NCI-H524 (cell line): ENCODE measurements around the gene DDTL.

Source experiments
- DNase-seq, 2 experiments: peaks; one replicate each; lab custom pipeline; 2025; lab: John Stamatoyannopoulos, UW

Gene DDTL

GRCh38 chr22:24006207-24006913, 39.7 kb downstream of the DDTL start:
- no peak for DNase-seq

DNA sequence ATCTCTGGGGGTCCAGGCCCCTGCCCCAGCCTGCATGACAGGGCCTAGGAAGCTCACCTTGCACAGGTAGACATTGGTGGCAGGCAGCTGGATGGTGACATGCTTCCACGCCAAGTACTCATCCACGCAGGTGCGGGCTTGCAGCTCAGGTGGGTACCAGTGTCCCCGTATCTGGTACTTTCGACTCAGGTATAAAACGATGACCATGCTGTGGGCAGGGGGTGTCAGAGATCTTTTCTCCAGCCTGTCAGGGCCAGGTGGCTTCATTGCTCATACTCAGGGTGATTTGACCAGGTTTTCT, 40.2 kb downstream of the DDTL start:
- no peak for DNase-seq

- no peak for DNase-seq
Observed at GRCh38 chr22:24007253-24008021, 40.7 kb downstream of the DDTL start.

DNA sequence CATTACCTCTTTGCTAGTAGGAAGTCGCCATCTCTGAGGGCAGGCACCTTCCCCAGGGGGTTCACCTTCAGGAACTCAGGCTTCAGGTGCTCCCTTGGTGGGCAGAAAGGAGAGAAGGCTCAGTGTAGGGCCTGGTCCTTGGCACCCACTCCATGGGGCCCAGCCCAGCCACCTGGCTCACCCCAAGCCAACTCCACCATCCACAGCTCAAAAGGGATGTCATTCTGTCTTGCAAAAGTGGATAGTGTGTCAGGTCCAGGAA, 41.3 kb downstream of the DDTL start:
- DNase-seq: no peak

DNA sequence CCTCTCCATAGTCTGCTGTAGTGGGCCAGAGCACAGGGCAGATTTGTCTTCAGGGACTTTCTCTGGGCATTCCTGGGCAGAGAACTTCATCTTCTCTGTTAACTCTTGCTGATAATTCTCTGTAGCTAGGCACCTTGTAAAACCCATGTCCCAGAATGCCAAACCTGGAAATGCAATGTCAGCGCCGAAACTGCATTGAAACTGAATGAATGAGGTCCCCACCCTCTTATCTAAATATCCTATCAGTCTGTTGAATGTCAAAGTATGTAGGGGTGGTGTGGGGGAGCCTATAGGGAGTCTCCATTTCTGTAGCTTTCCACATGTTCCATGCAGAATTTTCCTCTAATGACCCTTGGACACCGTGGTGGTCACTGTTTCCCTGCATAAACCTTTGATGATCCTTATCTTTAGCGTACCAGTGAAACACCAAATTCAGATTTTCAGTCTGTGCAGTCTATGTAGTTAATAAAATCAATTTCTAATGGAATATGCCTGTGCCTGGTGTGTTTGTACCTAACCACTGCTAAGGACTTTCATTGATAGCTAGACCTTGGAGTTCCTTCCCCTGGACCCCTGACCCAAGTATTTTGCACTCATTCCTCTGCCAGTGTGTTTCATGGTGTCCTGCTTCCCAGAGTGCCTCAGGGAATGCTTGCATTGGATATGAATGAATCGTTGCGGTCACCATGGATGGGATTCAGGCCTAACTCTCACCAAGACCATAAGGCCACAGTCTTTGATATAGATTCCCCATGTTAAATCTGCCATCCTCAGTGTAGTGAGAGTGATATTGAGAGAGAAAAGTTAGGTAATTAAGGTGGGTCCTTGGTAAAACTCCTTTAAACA, 41.9 kb downstream of the DDTL start:
- no peak for DNase-seq

GRCh38 chr22:24009227-24010017, 42.7 kb downstream of the DDTL start:
- DNase-seq: no peak

- DNase-seq: no peak
Observed at GRCh38 chr22:24010018-24010391, 43.3 kb downstream of the DDTL start.

- peak in 1 of 2 experiments; percentile 62 for DNase-seq
Observed at GRCh38 chr22:24011735-24012068, 45.0 kb downstream of the DDTL start.

DNA sequence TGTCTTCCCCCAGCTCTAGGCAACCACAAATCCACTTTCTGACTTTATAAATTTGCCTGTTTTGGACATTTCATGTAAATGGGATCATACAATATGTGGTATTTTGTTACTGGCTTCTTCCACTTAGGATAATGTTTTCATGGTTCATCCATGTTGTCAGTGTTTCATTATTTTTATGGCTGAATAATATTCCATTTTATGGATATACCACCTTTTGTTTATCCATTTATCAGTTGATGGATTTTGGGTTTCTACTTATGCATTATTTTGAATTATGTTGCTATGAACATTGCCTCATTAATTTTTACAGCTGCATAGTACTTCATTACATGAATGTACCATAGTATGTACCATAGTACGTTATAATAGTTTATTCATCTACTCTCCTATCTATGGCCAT, 49.5 kb downstream of the DDTL start:
- DNase-seq: no peak

GRCh38 chr22:24021304-24021703, 54.6 kb downstream of the DDTL start:
- DNase-seq: no peak
